ENCODE results near the gene SNCA. TPM values are rescaled to one million over a fixed set of nuclear protein-coding genes. Genes with fewer than 3 reads are reported as not detected.

SNCA gene
- 66.6 and 69.8 TPM in 2 replicates for total RNA-seq

GRCh38 chr4:89836897-89837384 is at the start of gene SNCA:
Gene SNCA, minus strand, starts transcription at chr4:89837161. Its CDS starts 1,494 bp downstream, at chr4:89835667.

Other genes with a start within 250 kb of the SNCA start
- not detected in 2 replicates for gene MMRN1, start 57.7 kb upstream of the SNCA start, total RNA-seq

Measured in myometrial cell (primary cell).